ENCODE measurements around the gene MAGI2.

GRCh38 chr7:78020136-78020873 lies 1433.2 kb downstream of the MAGI2 start:
- TF ChIP-seq YY1 (IDR thresholded peaks at IDR 0.05; ENCODE audit: insufficient read depth, insufficient replicate concordance, low read depth, low read length) (no peak), CHD4 (IDR thresholded peaks at IDR 0.05; ENCODE audit: borderline replicate concordance, low read length) (no peak), ZNF121 (CRISPR knock-in tag; IDR thresholded peaks at IDR 0.05) (no peak), USF2 (IDR thresholded peaks at IDR 0.05; ENCODE audit: low read depth, low read length) (no peak), USF2 (CRISPR knock-in tag; IDR thresholded peaks at IDR 0.05; ENCODE audit: borderline replicate concordance) (no peak), KLF9 (CRISPR knock-in tag; IDR thresholded peaks at IDR 0.05; ENCODE audit: low read depth) (no peak), MAX (IDR thresholded peaks at IDR 0.05) (no peak), EZH2 (conservative IDR thresholded peaks at IDR 0.05; ENCODE audit: low read depth, low read length) (no peak), ZNF263 (CRISPR knock-in tag; IDR thresholded peaks at IDR 0.05) (no peak), TCF7 (IDR thresholded peaks at IDR 0.05; ENCODE audit: low read depth) (no peak), RAD21 (CRISPR knock-in tag; IDR thresholded peaks at IDR 0.05) (peak; percentile 23; the same call in 1 of the 2 replicates), HNF4G (IDR thresholded peaks at IDR 0.05; ENCODE audit: borderline replicate concordance, low read depth, low read length) (no peak), HNF4G (CRISPR knock-in tag; IDR thresholded peaks at IDR 0.05; ENCODE audit: borderline replicate concordance, low read depth) (no peak), GABPA (IDR thresholded peaks at IDR 0.05; ENCODE audit: low read depth, low read length) (no peak), GABPA (CRISPR knock-in tag; IDR thresholded peaks at IDR 0.05; ENCODE audit: low read depth) (no peak)
- TF ChIP-seq, protein P1, sequence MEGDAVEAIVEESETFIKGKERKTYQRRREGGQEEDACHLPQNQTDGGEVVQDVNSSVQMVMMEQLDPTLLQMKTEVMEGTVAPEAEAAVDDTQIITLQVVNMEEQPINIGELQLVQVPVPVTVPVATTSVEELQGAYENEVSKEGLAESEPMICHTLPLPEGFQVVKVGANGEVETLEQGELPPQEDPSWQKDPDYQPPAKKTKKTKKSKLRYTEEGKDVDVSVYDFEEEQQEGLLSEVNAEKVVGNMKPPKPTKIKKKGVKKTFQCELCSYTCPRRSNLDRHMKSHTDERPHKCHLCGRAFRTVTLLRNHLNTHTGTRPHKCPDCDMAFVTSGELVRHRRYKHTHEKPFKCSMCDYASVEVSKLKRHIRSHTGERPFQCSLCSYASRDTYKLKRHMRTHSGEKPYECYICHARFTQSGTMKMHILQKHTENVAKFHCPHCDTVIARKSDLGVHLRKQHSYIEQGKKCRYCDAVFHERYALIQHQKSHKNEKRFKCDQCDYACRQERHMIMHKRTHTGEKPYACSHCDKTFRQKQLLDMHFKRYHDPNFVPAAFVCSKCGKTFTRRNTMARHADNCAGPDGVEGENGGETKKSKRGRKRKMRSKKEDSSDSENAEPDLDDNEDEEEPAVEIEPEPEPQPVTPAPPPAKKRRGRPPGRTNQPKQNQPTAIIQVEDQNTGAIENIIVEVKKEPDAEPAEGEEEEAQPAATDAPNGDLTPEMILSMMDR (CRISPR knock-in tag; IDR thresholded peaks at IDR 0.05) = peak; percentile 77
- TF ChIP-seq, protein P2, sequence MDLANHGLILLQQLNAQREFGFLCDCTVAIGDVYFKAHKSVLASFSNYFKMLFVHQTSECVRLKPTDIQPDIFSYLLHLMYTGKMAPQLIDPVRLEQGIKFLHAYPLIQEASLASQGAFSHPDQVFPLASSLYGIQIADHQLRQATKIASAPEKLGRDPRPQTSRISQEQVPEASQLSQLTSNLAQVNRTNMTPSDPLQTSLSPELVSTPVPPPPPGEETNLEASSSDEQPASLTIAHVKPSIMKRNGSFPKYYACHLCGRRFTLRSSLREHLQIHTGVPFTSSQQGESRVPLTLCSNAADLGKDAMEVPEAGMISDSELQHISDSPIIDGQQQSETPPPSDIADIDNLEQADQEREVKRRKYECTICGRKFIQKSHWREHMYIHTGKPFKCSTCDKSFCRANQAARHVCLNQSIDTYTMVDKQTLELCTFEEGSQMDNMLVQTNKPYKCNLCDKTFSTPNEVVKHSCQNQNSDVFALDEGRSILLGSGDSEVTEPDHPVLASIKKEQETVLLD (CRISPR knock-in tag; IDR thresholded peaks at IDR 0.05; ENCODE audit: low read depth) = no peak
